Measurements from ENCODE around the gene UCP1.
"Not testable (repeated sequence)": the region's sequence is repeated elsewhere in the genome, so short reads cannot be mapped to it uniquely, and the experiment has no call there.

The UCP1 gene

DNA sequence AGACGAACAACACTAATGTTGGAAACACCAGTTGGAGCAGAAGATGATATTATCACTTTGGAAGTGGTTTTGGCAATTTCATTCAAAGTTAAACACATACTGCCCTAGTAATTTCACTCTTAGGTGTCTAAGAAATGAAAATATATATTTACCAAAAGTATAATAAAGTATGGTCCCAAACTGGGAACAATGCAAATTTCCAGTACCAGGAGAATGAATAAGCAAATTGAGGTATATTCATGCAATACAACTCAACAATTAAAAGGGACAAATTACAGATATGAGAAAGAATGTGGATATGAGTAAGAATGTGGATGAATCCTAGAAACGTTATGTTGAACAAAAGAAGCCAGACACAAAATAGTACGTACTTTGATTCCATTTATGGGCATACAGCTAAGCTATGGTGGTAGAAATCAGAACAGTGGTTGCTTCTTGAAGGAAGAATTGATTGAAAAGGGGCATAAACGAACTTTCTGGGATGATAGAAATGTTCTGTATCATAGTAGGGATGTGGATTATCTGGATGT, 34.7 kb downstream of the UCP1 start:
- DNase-seq (ENCODE audit: low spot score) = no peak

DNA sequence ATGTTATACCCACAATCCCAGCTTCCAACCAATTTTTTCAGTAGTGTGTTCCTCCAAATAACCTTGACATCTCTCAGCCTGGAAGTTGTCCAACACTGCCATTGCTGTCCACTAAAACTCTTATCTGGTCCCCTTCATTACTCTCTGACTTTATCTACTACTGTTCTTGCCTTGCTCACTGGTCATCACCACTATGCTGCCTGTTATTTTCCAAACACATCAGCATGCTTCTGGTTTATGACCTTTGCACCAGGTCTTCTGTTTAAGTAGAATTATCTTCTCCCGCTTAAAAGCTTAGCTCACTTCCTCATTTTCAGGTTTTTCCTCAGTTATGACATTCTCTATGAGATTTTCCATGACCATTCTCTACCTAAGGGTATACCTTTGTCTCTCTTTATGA, 39.3 kb downstream of the UCP1 start:
- DNase-seq (ENCODE audit: low spot score) = no peak

DNA sequence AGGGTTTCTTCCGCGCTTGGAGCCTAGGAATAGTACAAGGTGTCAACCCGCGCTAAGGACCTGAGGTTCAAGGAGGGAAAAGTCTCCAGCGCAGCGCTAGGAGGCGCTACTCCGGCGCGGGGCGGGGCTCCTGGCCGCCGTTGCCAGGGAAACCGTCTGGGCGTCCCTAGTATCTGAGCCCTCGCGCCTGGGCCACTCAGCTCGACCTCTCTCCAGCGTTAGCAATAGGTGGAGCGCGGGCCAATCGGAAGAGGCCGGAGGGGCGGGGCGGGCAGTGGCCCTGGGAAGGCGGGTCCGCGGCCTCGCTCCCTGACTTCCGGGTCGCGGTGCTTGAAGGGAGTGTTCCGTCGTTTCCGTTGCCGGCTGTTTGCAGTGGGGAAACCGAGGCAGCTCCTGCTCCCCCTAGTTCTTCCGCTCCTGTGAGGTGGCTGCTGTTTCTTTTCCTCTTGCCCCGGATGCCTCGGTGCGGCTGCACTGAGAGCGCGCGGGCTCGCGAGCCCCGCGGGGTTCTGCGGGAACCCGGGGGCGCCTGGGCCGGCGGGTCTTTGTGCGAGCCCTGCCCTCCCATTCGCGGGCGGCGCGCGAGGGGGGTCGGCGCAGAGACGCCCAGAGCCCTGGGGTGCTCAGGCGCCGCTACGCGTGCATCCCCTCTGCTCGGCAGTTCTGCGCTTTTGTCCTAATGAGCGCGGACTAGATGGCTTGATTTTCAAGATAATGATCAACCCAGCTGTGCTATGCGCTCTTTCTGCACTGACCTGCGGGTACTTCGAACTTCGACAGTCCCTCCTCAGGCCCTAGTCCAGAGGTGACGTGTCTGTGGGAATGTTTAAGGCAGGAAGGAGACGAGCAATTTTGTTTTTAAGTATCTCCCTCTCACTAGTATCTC, 44.7 kb downstream of the UCP1 start, which contains the start of gene ELMOD2:
Gene ELMOD2, plus strand, starts transcription at position 312 of the 886 bp plus-strand sequence. CDS start 1,261 bp downstream, outside the sequence.
- DNase-seq (ENCODE audit: low spot score) = peak; percentile 95

DNA sequence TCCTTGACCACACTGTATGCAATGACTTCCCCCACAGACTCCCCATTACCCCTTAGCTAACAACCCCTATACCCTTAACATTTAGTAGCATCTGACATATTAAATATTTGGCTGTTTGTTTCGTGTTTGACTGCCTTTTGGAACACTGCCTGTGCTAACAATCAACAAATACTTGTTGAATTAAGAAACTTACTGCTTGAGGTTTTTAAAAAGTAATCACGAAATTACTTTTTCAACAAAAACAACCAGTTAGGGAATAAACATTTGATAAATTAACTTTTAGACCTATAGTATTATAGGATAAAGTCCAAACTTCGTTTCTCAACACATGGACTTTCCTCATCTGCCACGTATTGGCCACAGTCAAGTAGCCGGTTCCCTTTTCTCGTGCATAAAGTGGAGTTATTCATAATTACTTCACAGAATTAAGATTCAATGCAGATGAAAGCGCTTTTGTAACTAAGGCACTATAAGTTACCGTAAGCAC, 45.3 kb downstream of the UCP1 start:
- DNase-seq (ENCODE audit: low spot score) = no peak

DNA sequence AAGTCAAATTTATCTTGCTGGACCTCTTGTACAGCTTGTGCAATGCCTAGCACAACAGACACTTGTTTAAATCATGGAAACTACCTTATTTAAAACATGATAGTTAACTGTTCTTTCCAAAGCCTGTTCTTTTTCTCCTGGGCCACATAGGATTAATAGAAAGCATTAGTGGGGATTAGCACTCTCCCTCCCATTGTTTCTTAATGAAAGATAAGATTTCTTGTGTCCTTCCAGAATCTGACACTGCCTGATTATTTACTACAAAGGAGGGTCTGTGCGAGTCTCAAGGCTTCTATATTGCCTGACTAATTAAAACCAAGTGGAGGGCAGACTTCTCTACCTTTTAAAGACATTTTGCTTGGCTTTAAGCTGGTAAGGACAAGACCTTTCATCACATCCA, 53.3 kb downstream of the UCP1 start:
- no peak for DNase-seq (ENCODE audit: low spot score)

DNA sequence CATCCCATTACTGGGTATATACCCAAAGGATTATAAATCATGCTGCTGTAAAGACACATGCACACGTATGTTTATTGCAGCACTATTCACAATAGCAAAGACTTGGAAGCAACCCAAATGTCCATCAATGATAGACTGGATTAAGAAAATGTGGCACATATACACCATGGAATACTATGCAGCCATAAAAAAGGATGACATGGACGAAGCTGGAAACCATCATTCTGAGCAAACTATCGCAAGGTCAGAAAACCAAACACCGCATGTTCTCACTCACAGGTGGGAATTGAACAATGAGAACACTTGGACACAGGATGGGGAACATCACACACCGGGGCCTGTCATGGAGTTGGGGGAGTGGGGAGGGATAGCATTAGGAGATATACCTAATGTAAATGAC, 55.0 kb downstream of the UCP1 start:
- DNase-seq (ENCODE audit: low spot score) = not testable (repeated sequence)
